Neural progenitor cell (in vitro differentiated cells): ENCODE measurements around the gene TBX5. TPM values are rescaled to one million over a fixed set of nuclear protein-coding genes. Genes with fewer than 3 reads are reported as not detected.

ENCODE experiments used
- DNase-seq: peaks from one replicate; pipeline ENCODE4 v3.0.0-alpha.2; 2016; ENCODE audit warnings: low spot score
- H2AFZ ChIP-seq: fragments of 200-600 bp; sonication (generic); replicated peaks from 2 replicates; pipeline ENCODE4 v1.6.1; 2016; ENCODE audit warnings: antibody characterized with exemption
- H3F3A ChIP-seq: fragments of 200-600 bp; sonication (generic); 2 replicates; pipeline ENCODE4 v1.6.1; 2016; ENCODE audit warnings: antibody characterized with exemption, low read depth
- H3K27ac ChIP-seq: fragments of 200-600 bp; sonication (generic); 2 replicates; pipeline ENCODE4 v1.5.1; 2016; ENCODE audit warnings: mild to moderate bottlenecking
- H3K27me3 ChIP-seq: fragments of 200-600 bp; sonication (generic); 2 replicates; pipeline ENCODE4 v1.6.1; 2016; ENCODE audit warnings: mild to moderate bottlenecking, moderate library complexity
- H3K36me3 ChIP-seq: fragments of 200-600 bp; sonication (generic); 2 replicates; pipeline ENCODE4 v1.5.1; 2016
- H3K4me1 ChIP-seq: fragments of 200-600 bp; sonication (generic); 2 replicates; pipeline ENCODE4 v1.6.1; 2016; ENCODE audit warnings: mixed run types
- H3K4me2 ChIP-seq: fragments of 200-600 bp; sonication (generic); 2 replicates; pipeline ENCODE4 v1.6.1; 2016
- H3K4me3 ChIP-seq: fragments of 200-600 bp; sonication (generic); 2 replicates; pipeline ENCODE4 v1.5.1; 2016
- H3K79me2 ChIP-seq: fragments of 200-600 bp; sonication (generic); 2 replicates; pipeline ENCODE4 v1.6.1; 2016; ENCODE audit warnings: low read depth
- H3K9ac ChIP-seq: fragments of 200-600 bp; sonication (generic); 2 replicates; pipeline ENCODE4 v1.6.1; 2016
- H3K9me3 ChIP-seq: fragments of 200-600 bp; sonication (generic); 2 replicates; pipeline ENCODE4 v1.5.1; 2016; ENCODE audit warnings: low read depth
- H4K20me1 ChIP-seq: fragments of 200-600 bp; sonication (generic); 2 replicates; pipeline ENCODE4 v1.6.1; 2016; ENCODE audit warnings: low read depth
- H3K27ac Mint-ChIP-seq: 3 replicates; pipeline ENCODE4 v1.8.0; 2021; ENCODE audit warnings: mixed read lengths
- H3K27me3 Mint-ChIP-seq: 2 replicates; pipeline ENCODE4 v1.8.0; 2022; ENCODE audit warnings: low read depth, mild to moderate bottlenecking, inconsistent platforms, moderate library complexity, mixed read lengths; ENCODE audit not compliant: insufficient read depth
- H3K36me3 Mint-ChIP-seq: 3 replicates; pipeline ENCODE4 v1.8.0; 2021; ENCODE audit warnings: mixed read lengths
- H3K4me1 Mint-ChIP-seq: 3 replicates; pipeline ENCODE4 v1.8.0; 2021; ENCODE audit warnings: mixed read lengths
- H3K4me3 Mint-ChIP-seq: 3 replicates; pipeline ENCODE4 v1.8.0; 2021; ENCODE audit warnings: mild to moderate bottlenecking, moderate library complexity, mixed read lengths
- H3K9me3 Mint-ChIP-seq: 3 replicates; pipeline ENCODE4 v1.8.0; 2020; ENCODE audit warnings: mixed read lengths
- EZH2 ChIP-seq: fragments of 200-600 bp; sonication (generic); IDR thresholded peaks from 2 replicates; pipeline ENCODE4 v1.6.1; 2017; ENCODE audit warnings: antibody characterized with exemption, mild to moderate bottlenecking, moderate library complexity
- EZH2phosphoT487 ChIP-seq: fragments of 200-600 bp; sonication (generic); IDR thresholded peaks from 2 replicates; pipeline ENCODE4 v1.6.1; 2017; ENCODE audit warnings: antibody characterized with exemption
- total RNA-seq: library from RNA; depleted of rRNA; stranded (reverse); fragments of >200 nt; gene quantifications from 2 replicates; pipeline ENCODE4 v1.2.3, GENCODE V29; 2015; ENCODE audit warnings: low replicate concordance
- TF ChIP-seq, protein P1 (sequence below): fragments of 200-600 bp; sonication (generic); IDR thresholded peaks from 2 replicates; pipeline ENCODE4 v1.5.1; 2017; ENCODE audit warnings: antibody characterized with exemption, mild to moderate bottlenecking

Gene TBX5
- total RNA-seq, 1 donor from 2014 or later = not detected

DNA sequence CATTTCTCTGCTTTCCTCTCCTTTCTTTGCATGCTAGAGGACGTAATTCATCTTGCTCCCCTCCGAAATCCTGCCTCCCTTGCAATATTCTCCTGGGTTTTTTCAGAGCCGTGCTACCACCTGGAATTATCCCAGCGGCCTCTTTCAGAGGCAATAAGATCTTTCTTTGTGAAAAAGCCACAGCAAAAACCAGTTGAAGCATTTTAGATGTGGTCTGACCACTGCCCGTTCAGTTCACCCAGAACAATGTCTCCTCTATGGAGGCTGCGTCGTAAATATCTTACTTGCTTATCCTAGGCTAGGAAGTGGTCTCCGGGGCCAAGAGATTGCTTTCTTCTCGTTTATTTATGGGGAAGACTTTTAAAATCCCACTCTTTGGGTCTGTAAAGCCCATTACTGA lies 85.8 kb downstream of the TBX5 start:
- H4K20me1 ChIP-seq = no peaks in the 10 kb centered on the region
- Mint-ChIP-seq H3K27ac (no peak overlapping the region), H3K4me3 (no peak overlapping the region), H3K36me3 (no peaks in the 10 kb centered on the region), H3K4me1 (no peaks in the 10 kb centered on the region), H3K27me3 (peaks cover 4% of the 10 kb centered on the region), H3K9me3 (no peaks in the 10 kb centered on the region)
- H3K9me3 ChIP-seq = no peaks in the 10 kb centered on the region
- no peak overlapping the region for H3K4me2 ChIP-seq
- H3K27ac ChIP-seq = no peak overlapping the region
- H3F3A ChIP-seq = no peaks in the 10 kb centered on the region
- H3K9ac ChIP-seq = no peak overlapping the region
- H3K36me3 ChIP-seq = no peaks in the 10 kb centered on the region
- H3K4me3 ChIP-seq = no peak overlapping the region
- no peaks in the 10 kb centered on the region for H3K4me1 ChIP-seq
- H3K27me3 ChIP-seq = no peaks in the 10 kb centered on the region
- H3K79me2 ChIP-seq = no peaks in the 10 kb centered on the region
- no peak for DNase-seq
- TF ChIP-seq EZH2phosphoT487 (no peak), EZH2 (no peak)
- TF ChIP-seq, protein P1, sequence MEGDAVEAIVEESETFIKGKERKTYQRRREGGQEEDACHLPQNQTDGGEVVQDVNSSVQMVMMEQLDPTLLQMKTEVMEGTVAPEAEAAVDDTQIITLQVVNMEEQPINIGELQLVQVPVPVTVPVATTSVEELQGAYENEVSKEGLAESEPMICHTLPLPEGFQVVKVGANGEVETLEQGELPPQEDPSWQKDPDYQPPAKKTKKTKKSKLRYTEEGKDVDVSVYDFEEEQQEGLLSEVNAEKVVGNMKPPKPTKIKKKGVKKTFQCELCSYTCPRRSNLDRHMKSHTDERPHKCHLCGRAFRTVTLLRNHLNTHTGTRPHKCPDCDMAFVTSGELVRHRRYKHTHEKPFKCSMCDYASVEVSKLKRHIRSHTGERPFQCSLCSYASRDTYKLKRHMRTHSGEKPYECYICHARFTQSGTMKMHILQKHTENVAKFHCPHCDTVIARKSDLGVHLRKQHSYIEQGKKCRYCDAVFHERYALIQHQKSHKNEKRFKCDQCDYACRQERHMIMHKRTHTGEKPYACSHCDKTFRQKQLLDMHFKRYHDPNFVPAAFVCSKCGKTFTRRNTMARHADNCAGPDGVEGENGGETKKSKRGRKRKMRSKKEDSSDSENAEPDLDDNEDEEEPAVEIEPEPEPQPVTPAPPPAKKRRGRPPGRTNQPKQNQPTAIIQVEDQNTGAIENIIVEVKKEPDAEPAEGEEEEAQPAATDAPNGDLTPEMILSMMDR = no peak
- H2AFZ ChIP-seq = no peak overlapping the region

DNA sequence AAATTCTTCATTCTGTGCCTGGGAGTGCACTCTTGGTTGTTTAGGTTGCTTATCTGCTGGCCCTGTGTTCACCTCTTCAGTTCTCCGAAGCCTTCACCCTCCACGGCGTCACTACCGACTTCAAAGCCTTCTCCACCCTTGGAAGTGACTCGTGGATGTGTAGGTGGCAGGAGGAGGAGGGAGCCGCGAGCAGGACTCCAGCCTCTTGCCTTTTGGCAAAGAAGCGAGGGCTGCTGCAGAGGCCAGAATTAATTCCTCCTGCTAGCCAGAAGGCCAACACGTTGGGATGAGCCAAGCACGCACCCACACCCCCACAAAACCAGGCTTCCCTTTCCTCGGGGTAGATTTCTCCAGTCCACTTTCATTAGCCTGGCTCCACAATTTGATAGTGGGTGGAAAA lies 86.5 kb downstream of the TBX5 start:
- H3K36me3 Mint-ChIP-seq = no peaks in the 10 kb centered on the region
- Histone ChIP-seq H3F3A (no peaks in the 10 kb centered on the region), H4K20me1 (no peaks in the 10 kb centered on the region), H3K4me2 (no peak overlapping the region), H3K27me3 (no peaks in the 10 kb centered on the region), H3K36me3 (no peaks in the 10 kb centered on the region), H2AFZ (no peak overlapping the region), H3K9ac (no peak overlapping the region), H3K79me2 (no peaks in the 10 kb centered on the region), H3K9me3 (no peaks in the 10 kb centered on the region), H3K4me3 (no peak overlapping the region), H3K27ac (no peak overlapping the region), H3K4me1 (no peaks in the 10 kb centered on the region)
- H3K4me1 Mint-ChIP-seq = no peaks in the 10 kb centered on the region
- H3K9me3 Mint-ChIP-seq = no peaks in the 10 kb centered on the region
- H3K27ac Mint-ChIP-seq = no peak overlapping the region
- H3K4me3 Mint-ChIP-seq = no peak overlapping the region
- H3K27me3 Mint-ChIP-seq = peaks cover 4% of the 10 kb centered on the region
- DNase-seq = no peak
- TF ChIP-seq, protein P1 = no peak
- TF ChIP-seq EZH2 (no peak), EZH2phosphoT487 (no peak)

DNA sequence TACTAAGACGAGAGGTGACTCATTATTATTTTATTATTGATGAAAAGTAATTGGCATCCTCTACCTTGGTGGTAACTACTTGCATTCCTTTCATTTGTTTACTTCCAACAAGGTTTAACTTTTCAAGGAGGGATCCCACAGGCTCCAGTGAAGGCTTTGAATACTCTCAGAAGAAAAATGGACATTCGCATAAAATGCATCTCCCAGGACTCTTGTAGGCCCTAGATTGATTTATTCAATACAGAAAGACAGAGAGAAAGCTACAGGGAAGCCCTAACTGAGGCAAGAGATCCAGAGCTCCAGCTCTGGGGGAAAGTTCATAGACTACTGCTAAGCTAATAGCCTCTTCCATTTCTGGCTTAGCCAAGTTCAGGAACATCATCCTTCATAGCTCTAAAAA lies 87.0 kb downstream of the TBX5 start:
- H3K79me2 ChIP-seq = no peaks in the 10 kb centered on the region
- no peaks in the 10 kb centered on the region for H3K36me3 Mint-ChIP-seq
- TF ChIP-seq, protein P1 = no peak
- TF ChIP-seq EZH2 (no peak), EZH2phosphoT487 (no peak)
- H3K4me3 ChIP-seq = no peak overlapping the region
- H2AFZ ChIP-seq = no peak overlapping the region
- no peaks in the 10 kb centered on the region for H3K9me3 Mint-ChIP-seq
- no peaks in the 10 kb centered on the region for H3K4me1 ChIP-seq
- H3K4me2 ChIP-seq = no peak overlapping the region
- H3K9me3 ChIP-seq = no peaks in the 10 kb centered on the region
- no peak overlapping the region for H3K27ac ChIP-seq
- no peak for DNase-seq
- no peak overlapping the region for H3K4me3 Mint-ChIP-seq
- H3K27ac Mint-ChIP-seq = no peak overlapping the region
- no peak overlapping the region for H3K9ac ChIP-seq
- H3K27me3 ChIP-seq = no peaks in the 10 kb centered on the region
- H3K27me3 Mint-ChIP-seq = no peaks in the 10 kb centered on the region
- no peaks in the 10 kb centered on the region for H3F3A ChIP-seq
- H4K20me1 ChIP-seq = no peaks in the 10 kb centered on the region
- no peaks in the 10 kb centered on the region for H3K36me3 ChIP-seq
- no peaks in the 10 kb centered on the region for H3K4me1 Mint-ChIP-seq
